ENCODE results near the gene COL13A1.

- TF ChIP-seq, protein P1, sequence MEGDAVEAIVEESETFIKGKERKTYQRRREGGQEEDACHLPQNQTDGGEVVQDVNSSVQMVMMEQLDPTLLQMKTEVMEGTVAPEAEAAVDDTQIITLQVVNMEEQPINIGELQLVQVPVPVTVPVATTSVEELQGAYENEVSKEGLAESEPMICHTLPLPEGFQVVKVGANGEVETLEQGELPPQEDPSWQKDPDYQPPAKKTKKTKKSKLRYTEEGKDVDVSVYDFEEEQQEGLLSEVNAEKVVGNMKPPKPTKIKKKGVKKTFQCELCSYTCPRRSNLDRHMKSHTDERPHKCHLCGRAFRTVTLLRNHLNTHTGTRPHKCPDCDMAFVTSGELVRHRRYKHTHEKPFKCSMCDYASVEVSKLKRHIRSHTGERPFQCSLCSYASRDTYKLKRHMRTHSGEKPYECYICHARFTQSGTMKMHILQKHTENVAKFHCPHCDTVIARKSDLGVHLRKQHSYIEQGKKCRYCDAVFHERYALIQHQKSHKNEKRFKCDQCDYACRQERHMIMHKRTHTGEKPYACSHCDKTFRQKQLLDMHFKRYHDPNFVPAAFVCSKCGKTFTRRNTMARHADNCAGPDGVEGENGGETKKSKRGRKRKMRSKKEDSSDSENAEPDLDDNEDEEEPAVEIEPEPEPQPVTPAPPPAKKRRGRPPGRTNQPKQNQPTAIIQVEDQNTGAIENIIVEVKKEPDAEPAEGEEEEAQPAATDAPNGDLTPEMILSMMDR (IDR thresholded peaks at IDR 0.05; ENCODE audit: insufficient read depth, low read depth, low read length), result no peak
- TF ChIP-seq EZH2 (IDR thresholded peaks at IDR 0.05; ENCODE audit: insufficient read depth, low read length), result no peak
These were observed 78.0 kb downstream of the COL13A1 start for GRCh38 chr10:69879634-69880257.

Data from astrocyte (in vitro differentiated cells and primary cell).